GM18499 (cell line): ENCODE results near the gene RAB11FIP4.

Experiments
- ATAC-seq: cut with Tn5 transposase; IDR thresholded peaks from one replicate; pipeline ENCODE4 v1.9.1; 2021; ENCODE audit warnings: moderate number of reproducible peaks; ENCODE audit not compliant: insufficient read depth, unreplicated experiment

The RAB11FIP4 gene

GRCh38 chr17:31494259-31495021 is 103.0 kb downstream of the RAB11FIP4 start:
- peak; percentile 50 for ATAC-seq

GRCh38 chr17:31495022-31495885 is 103.8 kb downstream of the RAB11FIP4 start:
- no peak for ATAC-seq

GRCh38 chr17:31496097-31496496 is 104.6 kb downstream of the RAB11FIP4 start:
- no peak for ATAC-seq

- no peak for ATAC-seq
Measured at GRCh38 chr17:31496601-31497000, 105.1 kb downstream of the RAB11FIP4 start.

GRCh38 chr17:31497431-31497830 is 106.0 kb downstream of the RAB11FIP4 start:
- ATAC-seq: no peak

- ATAC-seq: no peak
Measured at GRCh38 chr17:31497994-31498826, 106.7 kb downstream of the RAB11FIP4 start.

GRCh38 chr17:31499771-31500554 is 108.5 kb downstream of the RAB11FIP4 start:
- no peak for ATAC-seq

GRCh38 chr17:31506517-31506916 is 115.0 kb downstream of the RAB11FIP4 start:
- ATAC-seq: no peak

GRCh38 chr17:31508288-31509094 is 117.0 kb downstream of the RAB11FIP4 start:
- peak; percentile 54 for ATAC-seq

GRCh38 chr17:31509095-31509804 is 117.8 kb downstream of the RAB11FIP4 start:
- no peak for ATAC-seq

- no peak for ATAC-seq
Measured at GRCh38 chr17:31509805-31510177, 118.3 kb downstream of the RAB11FIP4 start.

GRCh38 chr17:31510308-31511194 is 119.1 kb downstream of the RAB11FIP4 start:
- no peak for ATAC-seq

GRCh38 chr17:31511195-31511578 is 119.7 kb downstream of the RAB11FIP4 start:
- no peak for ATAC-seq

- ATAC-seq: no peak
Measured at GRCh38 chr17:31511580-31511979, 120.1 kb downstream of the RAB11FIP4 start.

GRCh38 chr17:31512104-31512740 is 120.7 kb downstream of the RAB11FIP4 start:
- ATAC-seq: no peak

- no peak for ATAC-seq
Measured at GRCh38 chr17:31512796-31513195, 121.3 kb downstream of the RAB11FIP4 start.
